Measurements from ENCODE around the gene ZNF283.

DNA sequence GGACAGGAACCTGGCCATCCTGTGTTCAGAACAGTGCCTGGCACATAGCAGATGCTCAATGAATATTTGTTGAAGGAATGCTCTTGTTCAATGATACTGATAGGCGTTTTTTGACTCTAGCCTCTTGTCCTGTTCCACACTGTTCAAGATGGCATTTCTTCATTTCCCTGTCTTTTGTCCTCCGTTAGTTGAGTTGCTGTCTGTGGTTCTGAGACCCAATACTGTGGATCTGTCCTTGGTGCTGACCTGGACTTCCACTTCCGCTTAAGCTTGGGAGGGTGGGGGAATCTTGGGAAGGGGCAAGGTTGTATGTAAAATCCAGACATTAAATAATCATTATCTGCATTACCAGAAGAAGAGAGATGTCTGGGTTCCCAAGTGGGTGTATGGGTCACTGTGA is 38.1 kb upstream of the ZNF283 start:
- TF ChIP-seq CTCF (IDR thresholded peaks at IDR 0.05): no peak
- no peak for TF ChIP-seq EZH2 (IDR thresholded peaks at IDR 0.05)
- TF ChIP-seq EZH2phosphoT487 (IDR thresholded peaks at IDR 0.05): no peak

All from neural progenitor cell (in vitro differentiated cells).